Trophoblast cell (in vitro differentiated cells and primary cell): ENCODE data around the gene DDX19B.

Experiments used
- DNase-seq, 2 donors: peaks; one replicate each; pipeline ENCODE4 v3.0.0-alpha.2; 2016
- H2AFZ ChIP-seq: 2 replicates; pipeline ENCODE4 v1.6.1; 2013; ENCODE audit warnings: low read length, moderate library complexity, mild to moderate bottlenecking; ENCODE audit not compliant: insufficient read depth, poor library complexity
- H2AK5ac ChIP-seq: 2 replicates; pipeline ENCODE4 v1.6.1; 2013; ENCODE audit warnings: mild to moderate bottlenecking, low read length
- H2BK120ac ChIP-seq: 2 replicates; pipeline ENCODE4 v1.6.1; 2013; ENCODE audit warnings: low read length, mild to moderate bottlenecking, moderate library complexity; ENCODE audit not compliant: insufficient read depth, poor library complexity
- H2BK12ac ChIP-seq: 2 replicates; pipeline ENCODE4 v1.6.1; 2013; ENCODE audit warnings: mild to moderate bottlenecking, low read length, moderate library complexity
- H2BK5ac ChIP-seq: 2 replicates; pipeline ENCODE4 v1.6.1; 2013; ENCODE audit warnings: low read length, low read depth, moderate library complexity, mild to moderate bottlenecking; ENCODE audit not compliant: poor library complexity
- H3K14ac ChIP-seq: 2 replicates; pipeline ENCODE4 v1.6.1; 2013; ENCODE audit warnings: mild to moderate bottlenecking, low read length
- H3K18ac ChIP-seq: 2 replicates; pipeline ENCODE4 v1.6.1; 2013; ENCODE audit warnings: mild to moderate bottlenecking, low read length
- H3K23ac ChIP-seq: 2 replicates; pipeline ENCODE4 v1.6.1; 2013; ENCODE audit warnings: low read length
- H3K27ac ChIP-seq: 2 replicates; pipeline ENCODE4 v1.5.1; 2013; ENCODE audit warnings: low read depth, mild to moderate bottlenecking, inconsistent platforms, low read length, moderate library complexity
- H3K27me3 ChIP-seq: 2 replicates; pipeline ENCODE4 v1.6.1; 2013; ENCODE audit warnings: inconsistent platforms, mild to moderate bottlenecking, low read length, moderate library complexity; ENCODE audit not compliant: insufficient read depth
- H3K36me3 ChIP-seq, 2 experiments: 1 replicate in 1 of 2; 2 replicates in 1 of 2; pipeline ENCODE4 v1.6.1; 2013; ENCODE audit warnings: low read length in 2 of 2, mild to moderate bottlenecking in 2 of 2, moderate library complexity in 1 of 2; ENCODE audit not compliant: insufficient read depth in 2 of 2, control insufficient read depth in 1 of 2
- H3K4ac ChIP-seq: 2 replicates; pipeline ENCODE4 v1.6.1; 2013; ENCODE audit warnings: low read depth, mild to moderate bottlenecking, low read length, moderate library complexity
- H3K4me1 ChIP-seq, 2 experiments: 1 replicate in 1 of 2; 2 replicates in 1 of 2; pipeline ENCODE4 v1.6.1; 2013; ENCODE audit warnings: low read length in 2 of 2, mild to moderate bottlenecking in 2 of 2, moderate library complexity in 1 of 2; ENCODE audit not compliant: insufficient read depth in 2 of 2, control insufficient read depth in 1 of 2
- H3K4me2 ChIP-seq: 2 replicates; pipeline ENCODE4 v1.6.1; 2013; ENCODE audit warnings: inconsistent platforms, mild to moderate bottlenecking, low read length, moderate library complexity
- H3K4me3 ChIP-seq: 2 replicates; pipeline ENCODE4 v1.5.1; 2013; ENCODE audit warnings: mild to moderate bottlenecking, low read depth, low read length, inconsistent platforms
- H3K79me1 ChIP-seq: one replicate; pipeline ENCODE4 v1.6.1; 2013; ENCODE audit warnings: low read length
- H3K79me2 ChIP-seq: 2 replicates; pipeline ENCODE4 v1.6.1; 2013; ENCODE audit warnings: low read length, mild to moderate bottlenecking; ENCODE audit not compliant: control insufficient read depth, insufficient read depth, poor library complexity
- H3K9ac ChIP-seq: 2 replicates; pipeline ENCODE4 v1.6.1; 2013; ENCODE audit warnings: mild to moderate bottlenecking, low read length
- H3K9me3 ChIP-seq: 2 replicates; pipeline ENCODE4 v1.6.1; 2013; ENCODE audit warnings: low read depth, mild to moderate bottlenecking, control low read depth, inconsistent platforms, low read length; ENCODE audit not compliant: insufficient read depth
- H4K12ac ChIP-seq: 2 replicates; pipeline ENCODE4 v1.6.1; 2013; ENCODE audit warnings: low read depth, mild to moderate bottlenecking, low read length, moderate library complexity
- H4K8ac ChIP-seq: 2 replicates; pipeline ENCODE4 v1.6.1; 2013; ENCODE audit warnings: low read depth, mild to moderate bottlenecking, low read length, moderate library complexity
- H4K91ac ChIP-seq: one replicate; pipeline ENCODE4 v1.6.1; 2013; ENCODE audit warnings: low read depth, mild to moderate bottlenecking, low read length, moderate library complexity
- WGBS: extraction: QIAGEN DNeasy Blood & Tissue Kit; methylation state at CpG from one replicate; pipeline ENCODE4 v1.1.7; 2013; ENCODE audit warnings: missing lambda C conversion rate; ENCODE audit not compliant: insufficient read length, insufficient coverage; ENCODE audit errors: extremely low coverage; 5-methylcytosine and 5-hydroxymethylcytosine counted together

Gene DDX19B

DNA sequence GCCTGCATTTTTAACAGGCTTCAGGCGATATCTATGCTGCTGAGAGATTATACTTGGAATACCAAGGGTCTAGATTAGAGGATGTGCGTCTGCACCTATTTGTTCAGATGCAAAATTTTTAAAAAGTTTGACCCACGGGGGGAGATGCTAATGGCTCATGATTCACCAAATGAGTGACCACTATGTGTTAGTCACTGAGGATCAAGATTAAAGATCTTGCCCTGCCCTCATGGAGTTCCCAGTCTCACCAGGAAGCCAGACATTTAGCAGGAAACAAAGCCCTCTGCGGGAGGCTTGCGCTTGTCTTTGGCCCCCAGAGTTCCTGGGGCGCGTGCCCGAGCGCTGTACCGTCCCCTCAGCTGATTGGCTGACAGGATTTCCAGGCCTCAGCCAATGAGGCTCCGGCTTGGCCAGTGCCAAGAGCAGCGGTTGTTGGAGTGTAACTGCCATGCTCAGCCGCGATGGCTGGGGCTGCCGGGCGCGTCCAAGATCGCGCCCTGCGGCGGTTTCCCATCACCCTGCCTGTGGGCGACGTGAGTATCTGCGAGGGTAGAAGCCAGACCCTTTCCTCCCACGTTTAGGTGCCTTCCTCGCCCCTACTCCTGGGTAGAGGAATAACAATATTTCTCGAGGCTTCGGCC lies 4.5 kb upstream of the DDX19B start:
- Histone ChIP-seq H4K8ac (no peak overlapping the region), H3K14ac (no peak overlapping the region), H3K4me2 (no peak overlapping the region), H3K79me2 (peaks cover 5% of the 10 kb centered on the region), H3K79me1 (peaks cover 11% of the 10 kb centered on the region), H4K12ac (no peak overlapping the region), H2BK12ac (no peak overlapping the region), H2BK120ac (no peak overlapping the region), H3K9me3 (no peaks in the 10 kb centered on the region), H3K18ac (no peak overlapping the region), H3K4me3 (no peak overlapping the region), H2BK5ac (no peak overlapping the region), H4K91ac (no peak overlapping the region), H2AFZ (no peak overlapping the region), H3K9ac (no peak overlapping the region), H3K23ac (no peak overlapping the region), H3K27ac (no peak overlapping the region), H3K27me3 (no peaks in the 10 kb centered on the region), H3K4ac (no peak overlapping the region), H3K36me3 (no peaks in the 10 kb centered on the region), H2AK5ac (no peak overlapping the region), H3K4me1 (peaks cover 0 to 3% of the 10 kb centered on the region in 2 experiments)
- DNase-seq: peak in 1 of 2 donors; percentile 17
- no CpG with 5 or more reads among the region's 28 CpGs for WGBS

DNA sequence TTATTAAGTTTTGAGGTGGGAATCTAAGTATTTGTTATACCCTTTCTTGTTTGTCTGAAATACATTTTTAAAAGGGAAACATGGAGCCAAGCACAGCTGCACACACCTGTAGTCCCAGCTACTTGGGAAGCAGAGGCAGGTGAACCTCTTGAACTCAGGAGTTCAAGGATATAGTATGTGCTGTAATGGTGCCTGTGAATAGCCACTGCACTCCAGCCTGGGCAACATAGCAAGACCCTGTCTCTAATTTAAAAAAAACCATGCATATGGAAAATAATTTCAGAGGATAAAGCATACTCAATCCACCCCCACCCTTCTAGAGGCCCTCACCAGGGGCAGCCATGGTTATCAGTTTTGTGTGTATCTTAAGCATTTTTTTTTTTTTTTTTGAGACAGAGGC lies 3.4 kb upstream of the DDX19B start:
- H3K4me2 ChIP-seq: no peak overlapping the region
- H3K23ac ChIP-seq: no peak overlapping the region
- H2AFZ ChIP-seq: no peak overlapping the region
- H3K9ac ChIP-seq: no peak overlapping the region
- H3K9me3 ChIP-seq: no peaks in the 10 kb centered on the region
- H3K14ac ChIP-seq: no peak overlapping the region
- no peak overlapping the region for H3K18ac ChIP-seq
- no peak overlapping the region for H3K4me3 ChIP-seq
- peaks cover 2% of the 10 kb centered on the region in 2 experiments for H3K36me3 ChIP-seq
- H3K79me2 ChIP-seq: peaks cover 7% of the 10 kb centered on the region
- H4K8ac ChIP-seq: no peak overlapping the region
- H2BK120ac ChIP-seq: no peak overlapping the region
- no peak overlapping the region for H2AK5ac ChIP-seq
- H3K79me1 ChIP-seq: peaks cover 7% of the 10 kb centered on the region
- H4K91ac ChIP-seq: no peak overlapping the region
- H3K27me3 ChIP-seq: no peaks in the 10 kb centered on the region
- H2BK12ac ChIP-seq: no peak overlapping the region
- no peak overlapping the region for H3K27ac ChIP-seq
- H4K12ac ChIP-seq: no peak overlapping the region
- DNase-seq: no peak
- H3K4ac ChIP-seq: no peak overlapping the region
- no peak overlapping the region for H2BK5ac ChIP-seq
- peaks cover 0 to 6% of the 10 kb centered on the region in 2 experiments for H3K4me1 ChIP-seq

DNA sequence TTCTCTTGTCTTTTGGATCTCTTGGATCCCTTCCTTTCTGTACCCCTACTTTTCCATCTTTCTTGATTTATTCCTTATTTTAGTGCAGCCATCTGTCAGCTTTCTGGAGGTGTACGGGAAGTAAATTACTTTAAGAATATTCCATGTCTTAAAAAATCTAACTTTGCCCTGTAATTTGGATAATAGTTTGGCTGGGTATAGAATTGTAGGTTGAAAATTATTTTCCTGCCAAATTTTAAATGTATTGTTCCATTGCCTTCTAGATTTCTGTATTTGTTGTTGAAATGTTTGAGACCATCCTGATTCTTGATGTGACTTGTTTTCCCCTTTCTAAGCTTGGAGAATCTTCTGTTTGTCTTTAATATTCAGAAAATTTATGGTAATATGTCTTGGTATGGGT lies 2.1 kb downstream of the DDX19B start:
- no CpG with 5 or more reads among the region's 1 CpG for WGBS

DNA sequence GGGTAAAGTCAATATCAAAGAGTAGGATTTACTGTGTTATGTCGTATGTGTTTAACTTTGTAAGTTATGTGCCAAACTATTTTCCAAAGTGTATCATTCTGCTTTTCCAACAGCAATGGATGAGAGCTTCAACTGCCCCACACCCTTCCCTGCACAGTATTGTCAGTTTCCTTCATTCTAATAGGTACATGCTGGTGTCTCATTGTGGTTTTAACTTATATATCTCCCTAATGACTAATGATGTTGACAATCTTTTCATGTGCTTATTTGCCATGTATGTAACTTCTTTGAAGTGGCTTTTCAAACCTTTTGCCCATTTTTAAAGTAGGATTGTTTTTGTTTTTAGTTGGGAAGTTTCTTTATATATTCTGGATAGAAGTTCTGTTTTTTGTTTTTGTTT lies 3.8 kb downstream of the DDX19B start:
- H4K91ac ChIP-seq: no peak overlapping the region
- no peak overlapping the region for H2AK5ac ChIP-seq
- no peak overlapping the region for H3K23ac ChIP-seq
- H3K36me3 ChIP-seq: peaks cover 2 to 4% of the 10 kb centered on the region in 2 experiments
- H3K4me2 ChIP-seq: no peak overlapping the region
- WGBS: no CpG with 5 or more reads among the region's 1 CpG
- H2BK120ac ChIP-seq: no peak overlapping the region
- peaks cover 0 to 10% of the 10 kb centered on the region in 2 experiments for H3K4me1 ChIP-seq
- H3K79me2 ChIP-seq: peaks cover 7% of the 10 kb centered on the region
- H3K4ac ChIP-seq: no peak overlapping the region
- H3K27ac ChIP-seq: no peak overlapping the region
- no peak overlapping the region for H4K12ac ChIP-seq
- H2AFZ ChIP-seq: no peak overlapping the region
- H3K9ac ChIP-seq: no peak overlapping the region
- no peaks in the 10 kb centered on the region for H3K9me3 ChIP-seq
- no peak overlapping the region for H3K14ac ChIP-seq
- no peak overlapping the region for H3K4me3 ChIP-seq
- H4K8ac ChIP-seq: no peak overlapping the region
- no peak for DNase-seq
- no peaks in the 10 kb centered on the region for H3K27me3 ChIP-seq
- H2BK12ac ChIP-seq: no peak overlapping the region
- H2BK5ac ChIP-seq: no peak overlapping the region
- peaks cover 7% of the 10 kb centered on the region for H3K79me1 ChIP-seq
- no peak overlapping the region for H3K18ac ChIP-seq

More for the DNA sequence above, 2.1 kb downstream of the DDX19B start:
- Histone ChIP-seq H3K9ac (no peak overlapping the region), H2AFZ (no peak overlapping the region), H3K4me3 (no peak overlapping the region), H4K12ac (no peak overlapping the region), H3K27ac (no peak overlapping the region), H3K27me3 (no peaks in the 10 kb centered on the region), H3K79me1 (peaks cover 7% of the 10 kb centered on the region), H3K23ac (no peak overlapping the region), H2BK5ac (no peak overlapping the region), H3K4ac (no peak overlapping the region), H3K4me2 (no peak overlapping the region), H3K4me1 (peaks cover 0 to 10% of the 10 kb centered on the region in 2 experiments), H3K79me2 (peaks cover 7% of the 10 kb centered on the region), H3K9me3 (no peaks in the 10 kb centered on the region), H4K8ac (no peak overlapping the region), H3K18ac (no peak overlapping the region), H3K14ac (no peak overlapping the region), H2BK12ac (no peak overlapping the region), H4K91ac (no peak overlapping the region), H3K36me3 (peaks cover 2 to 4% of the 10 kb centered on the region in 2 experiments), H2BK120ac (no peak overlapping the region), H2AK5ac (no peak overlapping the region)
- DNase-seq: no peak
